WERI-Rb-1 (cell line): ENCODE data around the gene DOK5.

Experiments used
- DNase-seq: peaks from one replicate; pipeline ENCODE4 v3.0.0-alpha.2; 2020
- H3K27ac ChIP-seq: fragments of 250-450 bp; sonication (Bioruptor Pico); 2 replicates; pipeline ENCODE4 v1.5.1; 2020; ENCODE audit warnings: mild to moderate bottlenecking, moderate library complexity
- H3K27me3 ChIP-seq: fragments of 250-450 bp; sonication (Bioruptor Pico); 2 replicates; pipeline ENCODE4 v1.5.1; 2021; ENCODE audit warnings: mild to moderate bottlenecking, low read depth, moderate library complexity; ENCODE audit not compliant: insufficient read depth, severe bottlenecking
- H3K36me3 ChIP-seq: fragments of 250-450 bp; sonication (Bioruptor Pico); 2 replicates; pipeline ENCODE4 v1.5.1; 2020; ENCODE audit warnings: mild to moderate bottlenecking, moderate library complexity
- H3K4me3 ChIP-seq: 2 replicates; pipeline ENCODE4 v1.5.1; 2011; ENCODE audit warnings: low read depth, mild to moderate bottlenecking, control low read depth, low read length
- H3K9me3 ChIP-seq: fragments of 250-450 bp; sonication (Bioruptor Pico); 2 replicates; pipeline ENCODE4 v1.5.1; 2021; ENCODE audit warnings: mild to moderate bottlenecking, moderate library complexity; ENCODE audit not compliant: severe bottlenecking
- CTCF ChIP-seq: IDR thresholded peaks from 2 replicates; pipeline ENCODE4 v1.5.1; 2011; ENCODE audit warnings: low read depth, mild to moderate bottlenecking, control low read depth, inconsistent platforms, low read length

DOK5 gene

GRCh38 chr20:54625497-54625896 is 150.1 kb downstream of the DOK5 start:
- no peak for DNase-seq
- Histone ChIP-seq H3K36me3 (no peaks in the 10 kb centered on the region), H3K27me3 (peaks cover 85% of the 10 kb centered on the region), H3K9me3 (no peaks in the 10 kb centered on the region), H3K27ac (no peak overlapping the region), H3K4me3 (no peak overlapping the region)
- no peak for TF ChIP-seq CTCF

GRCh38 chr20:54626126-54626525 is 150.7 kb downstream of the DOK5 start:
- no peak for DNase-seq
- TF ChIP-seq CTCF = no peak
- H3K4me3 ChIP-seq = no peak overlapping the region
- H3K27me3 ChIP-seq = peaks cover 85% of the 10 kb centered on the region
- H3K9me3 ChIP-seq = no peaks in the 10 kb centered on the region
- H3K36me3 ChIP-seq = no peaks in the 10 kb centered on the region
- H3K27ac ChIP-seq = no peak overlapping the region

GRCh38 chr20:54629632-54630031 is 154.2 kb downstream of the DOK5 start:
- DNase-seq = no peak
- H3K36me3 ChIP-seq = no peaks in the 10 kb centered on the region
- peaks cover 82% of the 10 kb centered on the region for H3K27me3 ChIP-seq
- no peaks in the 10 kb centered on the region for H3K9me3 ChIP-seq
- H3K4me3 ChIP-seq = no peak overlapping the region
- H3K27ac ChIP-seq = no peak overlapping the region
- TF ChIP-seq CTCF = no peak

- Histone ChIP-seq H3K36me3 (no peaks in the 10 kb centered on the region), H3K9me3 (no peaks in the 10 kb centered on the region), H3K27ac (no peak overlapping the region), H3K4me3 (no peak overlapping the region), H3K27me3 (peaks cover 88% of the 10 kb centered on the region)
- no peak for TF ChIP-seq CTCF
- no peak for DNase-seq
These were observed 155.2 kb downstream of the DOK5 start for GRCh38 chr20:54630582-54630981.

GRCh38 chr20:54631059-54631458 is 155.7 kb downstream of the DOK5 start:
- no peak overlapping the region for H3K4me3 ChIP-seq
- H3K36me3 ChIP-seq = no peaks in the 10 kb centered on the region
- H3K27me3 ChIP-seq = peaks cover 87% of the 10 kb centered on the region
- TF ChIP-seq CTCF = no peak
- H3K9me3 ChIP-seq = no peaks in the 10 kb centered on the region
- H3K27ac ChIP-seq = no peak overlapping the region
- no peak for DNase-seq

GRCh38 chr20:54633374-54634355 is 158.3 kb downstream of the DOK5 start:
- Histone ChIP-seq H3K27me3 (peaks cover 80% of the 10 kb centered on the region), H3K9me3 (no peaks in the 10 kb centered on the region), H3K27ac (no peak overlapping the region), H3K4me3 (no peak overlapping the region), H3K36me3 (no peaks in the 10 kb centered on the region)
- DNase-seq = no peak
- no peak for TF ChIP-seq CTCF
